HG02870 (cell line): ENCODE results near the gene PTCH1.

Experiments used
- ATAC-seq: cut with Tn5 transposase; IDR thresholded peaks from one replicate; pipeline ENCODE4 v1.9.1; 2021; ENCODE audit warnings: mild to moderate bottlenecking, moderate library complexity; ENCODE audit not compliant: unreplicated experiment

The PTCH1 gene

GRCh38 chr9:95516734-95517558 is at the start of gene PTCH1:
TSS of gene PTCH1 (minus strand) at chr9:95516971.
- ATAC-seq, result no peak

- no peak for ATAC-seq
Observed at GRCh38 chr9:95565982-95566381, 49.2 kb upstream of the PTCH1 start.

GRCh38 chr9:95561913-95562312 is 45.1 kb upstream of the PTCH1 start:
- no peak for ATAC-seq

GRCh38 chr9:95557142-95557541 is 40.4 kb upstream of the PTCH1 start:
- ATAC-seq, result no peak

- ATAC-seq, result no peak
Observed at GRCh38 chr9:95556521-95556920, 39.8 kb upstream of the PTCH1 start.

- ATAC-seq, result no peak
Observed at GRCh38 chr9:95552814-95553546, 36.2 kb upstream of the PTCH1 start.

- ATAC-seq, result no peak
Observed at GRCh38 chr9:95552255-95552654, 35.5 kb upstream of the PTCH1 start.

GRCh38 chr9:95551406-95551805 is 34.6 kb upstream of the PTCH1 start:
- ATAC-seq, result no peak

GRCh38 chr9:95545831-95546567 is 29.2 kb upstream of the PTCH1 start:
- no peak for ATAC-seq

- ATAC-seq, result no peak
Observed at GRCh38 chr9:95533996-95534680, 17.4 kb upstream of the PTCH1 start.

- ATAC-seq, result no peak
Observed at GRCh38 chr9:95529910-95530309, 13.1 kb upstream of the PTCH1 start.

- no peak for ATAC-seq
Observed at GRCh38 chr9:95528908-95529502, 12.2 kb upstream of the PTCH1 start.

- no peak for ATAC-seq
Observed at GRCh38 chr9:95522871-95523370, 6.2 kb upstream of the PTCH1 start.

- ATAC-seq, result no peak
Observed at GRCh38 chr9:95521699-95522098, 4.9 kb upstream of the PTCH1 start.

GRCh38 chr9:95517559-95518425 is 1.0 kb upstream of the PTCH1 start:
- no peak for ATAC-seq

GRCh38 chr9:95516221-95516733 is 494 bp downstream of the PTCH1 start:
- ATAC-seq, result no peak

GRCh38 chr9:95515272-95516113 is 1.3 kb downstream of the PTCH1 start:
- no peak for ATAC-seq

- no peak for ATAC-seq
Observed at GRCh38 chr9:95514342-95514741, 2.4 kb downstream of the PTCH1 start.
